NCI-H510A (cell line): ENCODE data around the gene MTHFD2L.

ENCODE experiments used
- DNase-seq: peaks from one replicate; lab custom pipeline; 2025; lab: John Stamatoyannopoulos, UW

Gene MTHFD2L

DNA sequence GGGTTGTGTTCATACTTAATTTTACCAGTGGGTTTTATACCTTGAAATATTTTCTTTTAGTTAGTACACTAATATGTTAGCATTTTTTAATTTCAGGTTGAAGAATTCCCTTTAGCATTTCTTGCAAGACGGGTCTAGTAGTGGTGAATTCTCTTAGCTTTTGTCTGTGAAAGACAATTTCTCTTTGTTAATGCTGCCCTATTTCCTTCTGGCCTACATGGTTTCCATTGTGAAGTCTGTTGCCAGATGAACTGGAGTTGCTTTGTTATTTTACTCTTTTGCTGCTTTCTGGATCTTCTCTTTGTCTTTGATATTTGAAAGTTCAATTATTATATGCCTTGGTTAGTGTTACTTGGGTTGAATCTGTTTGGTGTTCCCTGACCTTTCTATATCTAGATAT is 25.0 kb upstream of the MTHFD2L start:
- no peak for DNase-seq

GRCh38 chr4:74133786-74134499 is 24.0 kb upstream of the MTHFD2L start:
- DNase-seq, result peak; percentile 51

GRCh38 chr4:74134500-74134852 is 23.4 kb upstream of the MTHFD2L start:
- no peak for DNase-seq

- no peak for DNase-seq
These were observed 11.3 kb upstream of the MTHFD2L start for GRCh38 chr4:74146581-74147129.

DNA sequence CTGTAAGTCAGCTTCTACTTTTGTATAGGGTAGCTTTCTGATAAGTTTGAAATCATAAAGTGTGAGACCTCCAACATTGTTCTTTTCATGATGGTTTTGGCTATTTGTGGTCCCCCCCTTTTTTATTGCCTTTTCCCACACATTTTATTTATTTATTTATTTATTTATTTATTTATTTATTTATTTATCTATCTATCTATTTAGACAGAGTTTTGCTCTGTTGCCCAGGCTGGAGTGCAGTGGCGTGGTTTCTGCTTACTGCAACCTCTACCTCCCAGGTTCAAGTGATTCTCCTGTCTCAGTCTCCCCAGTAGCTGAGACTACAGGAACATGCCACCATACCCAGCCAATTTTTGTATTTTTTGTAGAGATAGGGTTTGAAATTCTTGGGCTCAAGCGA is 9.7 kb upstream of the MTHFD2L start:
- no peak for DNase-seq

DNA sequence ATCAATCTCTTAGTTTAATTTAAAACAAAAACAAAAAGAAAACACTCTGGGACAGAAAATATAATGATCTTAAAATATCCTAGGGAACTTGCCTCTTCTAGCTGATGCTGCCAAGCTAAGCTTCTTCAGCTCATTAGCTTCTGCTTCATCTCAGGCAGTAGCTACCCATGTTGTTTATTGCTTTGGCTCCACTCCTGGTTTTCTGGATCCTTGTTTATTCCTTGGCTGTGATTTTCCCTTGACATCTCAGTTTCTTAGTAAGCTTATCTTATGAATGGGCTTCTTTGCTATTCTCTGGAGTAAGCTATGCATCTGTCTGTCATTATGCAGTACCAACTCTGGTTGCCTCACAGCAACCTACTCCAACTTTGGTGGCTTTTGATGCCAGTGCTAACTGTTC is 5.1 kb upstream of the MTHFD2L start:
- DNase-seq, result no peak

GRCh38 chr4:74156521-74156920 is 1.4 kb upstream of the MTHFD2L start:
- no peak for DNase-seq

DNA sequence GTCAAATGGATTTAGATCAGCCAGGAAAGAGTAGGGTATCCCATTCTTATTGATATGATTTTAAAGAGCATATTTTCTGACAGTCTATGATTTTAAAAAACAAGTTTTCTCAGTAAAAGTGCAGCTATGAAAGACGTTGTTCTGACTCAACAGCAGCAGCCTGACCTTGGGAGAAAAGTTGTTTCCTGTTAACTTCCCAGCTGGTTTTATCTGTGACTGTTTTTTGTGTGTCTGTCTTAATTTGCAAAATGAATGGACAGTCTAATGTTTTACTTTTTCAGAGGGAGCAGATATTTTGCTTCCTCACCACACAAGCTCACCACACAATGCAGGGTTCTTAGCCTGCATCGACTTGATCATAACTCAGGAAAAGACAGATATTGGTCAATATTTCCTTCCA is 764 bp upstream of the MTHFD2L start:
- no peak for DNase-seq

- DNase-seq, result no peak
These were observed 686 bp downstream of the MTHFD2L start for GRCh38 chr4:74158466-74159142.

DNA sequence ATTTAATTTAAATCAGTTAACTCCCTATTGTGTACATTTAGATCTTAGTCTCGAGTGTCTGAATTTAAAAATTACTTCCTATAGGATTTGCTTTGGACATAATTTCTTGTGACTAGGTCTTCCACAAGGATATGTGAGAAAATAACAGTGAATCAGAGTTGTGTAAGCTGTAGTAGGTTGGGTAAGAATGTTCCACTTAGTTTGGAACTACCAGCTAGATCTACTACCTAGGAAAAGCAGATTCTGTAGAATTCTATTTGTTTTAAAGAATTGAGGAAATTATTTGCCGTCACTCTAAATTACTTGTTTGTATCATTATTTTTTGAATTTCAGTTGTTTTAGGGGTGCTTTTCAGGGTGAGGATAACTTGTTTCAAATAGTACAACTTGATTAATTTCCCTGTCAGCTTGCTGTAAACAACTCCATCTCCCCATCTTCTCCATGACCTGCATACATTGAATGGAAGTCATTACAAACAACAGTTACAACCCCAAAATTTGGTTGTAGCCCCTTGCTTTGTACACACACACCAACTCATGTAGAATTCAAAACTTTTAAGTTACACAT is 1.3 kb downstream of the MTHFD2L start:
- DNase-seq, result no peak

GRCh38 chr4:74161666-74162450 is 3.9 kb downstream of the MTHFD2L start:
- no peak for DNase-seq

- no peak for DNase-seq
These were observed 8.2 kb downstream of the MTHFD2L start for GRCh38 chr4:74166135-74166534.

GRCh38 chr4:74166818-74167217 is 8.9 kb downstream of the MTHFD2L start:
- no peak for DNase-seq

DNA sequence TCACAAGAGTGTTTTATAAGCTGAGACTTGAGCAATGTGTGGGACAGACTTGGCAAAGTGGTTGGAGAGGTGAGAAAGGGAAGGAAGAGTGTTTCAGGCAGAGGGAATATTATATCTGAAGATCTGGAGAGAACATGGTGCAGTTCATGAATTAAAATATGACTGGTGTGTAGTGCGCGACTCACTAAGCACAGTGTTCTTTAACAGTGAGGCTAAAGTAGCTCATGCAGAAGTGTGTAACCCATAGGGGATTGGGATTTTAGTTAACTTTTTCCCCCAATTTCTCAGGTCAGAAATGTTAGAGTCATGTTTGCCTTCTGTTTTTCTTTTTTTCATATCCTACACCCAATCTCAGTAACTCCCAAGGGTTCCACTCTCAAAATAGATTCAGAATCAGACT is 9.7 kb downstream of the MTHFD2L start:
- DNase-seq, result no peak

DNA sequence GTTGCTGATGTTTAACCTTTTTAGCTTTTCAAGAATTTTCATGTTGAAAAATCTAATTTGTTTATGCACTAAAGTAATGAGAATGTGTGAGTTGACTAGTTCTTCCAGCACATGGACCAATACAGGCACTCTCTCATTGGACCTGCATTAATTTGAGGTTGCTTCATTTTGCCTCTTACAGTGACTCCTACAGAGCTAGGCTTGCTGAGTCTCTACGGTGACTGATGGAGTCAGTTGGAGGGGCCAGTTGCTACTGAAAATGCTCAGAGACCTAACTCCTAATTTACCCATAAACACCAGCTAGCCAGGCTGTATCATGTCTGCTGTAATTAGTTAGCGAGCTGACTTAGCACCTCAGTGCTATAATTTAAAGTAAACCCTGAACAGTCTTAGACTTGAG is 10.9 kb downstream of the MTHFD2L start:
- no peak for DNase-seq

DNA sequence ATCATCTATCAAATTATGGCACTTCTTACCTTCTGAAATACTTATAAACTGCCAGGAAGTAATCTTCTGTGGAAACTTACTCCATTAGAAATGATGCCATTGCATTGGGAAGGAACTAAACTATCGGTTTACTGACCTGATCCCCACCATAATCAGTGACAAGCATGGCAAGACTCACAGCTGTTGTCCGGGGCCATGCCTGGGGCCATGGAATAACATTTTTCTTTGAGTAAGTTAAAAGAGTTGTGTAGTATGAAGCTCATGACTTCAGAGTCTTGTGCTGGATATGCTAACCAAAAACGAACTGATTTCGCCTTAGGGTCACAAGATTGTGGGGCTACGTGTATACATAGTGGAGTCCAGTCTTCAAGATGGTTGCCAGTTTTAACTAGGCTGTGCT is 15.4 kb downstream of the MTHFD2L start:
- no peak for DNase-seq

DNA sequence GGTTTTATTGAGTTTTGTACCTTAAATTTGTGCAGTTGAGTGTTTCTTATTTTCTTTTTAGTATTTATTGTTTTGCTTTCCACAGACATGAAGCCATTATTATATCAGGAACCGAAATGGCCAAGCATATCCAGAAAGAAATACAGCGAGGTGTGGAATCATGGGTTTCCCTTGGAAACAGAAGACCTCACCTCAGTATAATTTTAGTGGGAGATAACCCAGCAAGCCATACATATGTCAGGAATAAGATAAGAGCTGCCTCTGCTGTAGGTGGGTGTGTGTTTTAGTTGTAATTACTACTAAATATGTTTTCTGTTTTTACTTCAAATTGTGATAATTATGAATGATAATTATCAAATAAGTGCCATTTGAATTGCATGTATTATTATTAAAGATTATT is 16.5 kb downstream of the MTHFD2L start:
- no peak for DNase-seq

DNA sequence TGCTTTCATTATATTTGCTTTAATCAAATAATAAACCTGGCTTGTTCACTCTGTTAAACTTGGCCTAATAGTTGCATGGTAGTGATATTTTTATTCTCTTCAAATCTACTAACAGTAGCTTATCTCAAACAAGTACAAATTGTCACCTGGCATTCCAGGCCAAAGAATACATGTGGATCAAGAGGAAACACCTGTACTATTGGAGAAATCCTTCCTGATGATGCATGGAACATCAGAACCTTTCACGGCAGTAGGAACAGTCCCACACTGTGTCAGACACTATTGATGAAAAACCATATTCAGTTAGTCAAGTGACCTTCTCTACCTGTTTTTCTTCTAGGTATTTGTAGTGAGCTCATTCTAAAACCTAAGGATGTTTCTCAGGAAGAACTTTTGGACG is 17.0 kb downstream of the MTHFD2L start:
- DNase-seq, result no peak

- DNase-seq, result no peak
These were observed 17.5 kb downstream of the MTHFD2L start for GRCh38 chr4:74175379-74175778.

DNA sequence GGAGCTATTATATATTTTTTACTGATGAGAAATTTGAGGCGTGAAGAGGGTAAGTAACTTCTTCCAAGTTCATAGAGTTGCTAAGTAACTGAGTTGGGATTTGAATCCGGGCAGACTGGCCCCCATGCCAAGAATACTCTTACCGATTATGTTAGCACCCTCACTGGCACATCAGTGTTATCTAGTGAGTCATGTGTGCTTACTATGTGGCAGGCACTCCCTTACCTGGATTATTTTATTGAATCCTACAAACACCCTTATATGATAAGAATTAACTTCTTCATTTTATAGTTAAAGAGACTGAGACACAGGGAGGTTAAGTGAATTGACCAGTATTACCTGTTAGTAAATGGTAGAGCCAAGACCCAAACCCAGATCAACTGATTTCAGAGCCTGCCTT is 20.9 kb downstream of the MTHFD2L start:
- DNase-seq, result no peak

DNA sequence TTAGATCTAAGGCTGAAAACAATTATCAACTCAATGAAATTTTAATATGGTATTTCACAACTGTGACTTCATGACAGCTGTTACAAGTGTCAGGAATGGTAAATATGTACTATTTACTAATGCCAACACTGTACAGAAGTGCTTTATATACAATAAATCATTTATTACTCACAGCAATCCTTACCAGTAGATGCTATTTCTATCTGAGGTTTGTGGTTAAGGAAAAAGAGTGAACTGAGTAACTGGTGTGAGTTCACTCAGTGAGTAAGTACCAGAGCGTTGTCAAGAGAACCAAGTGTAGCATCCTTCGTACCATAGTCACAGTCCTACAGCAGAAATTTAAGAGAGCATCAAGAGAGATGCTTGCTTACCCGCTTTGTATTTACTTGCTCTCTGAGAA is 23.3 kb downstream of the MTHFD2L start:
- no peak for DNase-seq

DNA sequence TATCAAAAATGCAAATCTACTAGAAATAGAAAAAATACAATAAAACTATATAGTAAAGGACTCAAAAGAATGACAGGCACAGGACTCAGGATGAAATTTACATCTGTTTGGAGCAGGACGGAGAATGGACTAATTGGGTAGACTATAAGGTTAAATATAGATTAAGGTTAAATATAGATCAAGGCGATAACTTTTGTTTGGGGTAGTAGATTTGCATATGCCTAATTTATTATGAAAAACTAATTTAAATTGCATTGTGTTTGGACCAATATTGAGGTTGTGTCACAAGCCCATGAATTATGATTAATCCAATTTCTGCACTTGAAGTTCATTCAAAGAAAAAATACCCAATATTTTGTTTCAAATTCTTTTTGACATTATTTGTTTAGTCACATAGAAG is 31.0 kb downstream of the MTHFD2L start:
- no peak for DNase-seq
